Fibroblast of lung (primary cell): ENCODE results near the gene E2F6. TPM values are rescaled to one million over a fixed set of nuclear protein-coding genes. Genes with fewer than 3 reads are reported as not detected.

Experiments
- DNase-seq, 2 donors: peaks; one replicate each; pipeline versions ENCODE4 v3.0.0 to v3.0.0-alpha.2; 2010; ENCODE audit warnings: low read depth in 2 of 2
- H2AFZ ChIP-seq: 2 replicates; pipeline ENCODE4 v1.5.1; 2012; ENCODE audit warnings: low read length, control low read depth, inconsistent platforms
- H3K27ac ChIP-seq: 2 replicates; pipeline ENCODE4 v1.5.1; 2011; ENCODE audit warnings: low read length, control low read depth; ENCODE audit not compliant: insufficient read depth
- H3K27me3 ChIP-seq: 2 replicates; pipeline ENCODE4 v1.5.1; 2011; ENCODE audit warnings: mild to moderate bottlenecking, low read length; ENCODE audit not compliant: control insufficient read depth, insufficient read depth
- H3K36me3 ChIP-seq: 2 replicates; pipeline ENCODE4 v1.5.1; 2011; ENCODE audit warnings: low read length; ENCODE audit not compliant: control insufficient read depth, insufficient read depth
- H3K4me1 ChIP-seq: 2 replicates; pipeline ENCODE4 v1.5.1; 2011; ENCODE audit warnings: low read length; ENCODE audit not compliant: control insufficient read depth, insufficient read depth; ENCODE audit errors: extremely low read depth
- H3K4me2 ChIP-seq: 2 replicates; pipeline ENCODE4 v1.5.1; 2011; ENCODE audit warnings: low read length, control low read depth; ENCODE audit not compliant: insufficient read depth; ENCODE audit errors: extremely low read depth
- H3K4me3 ChIP-seq, 4 experiments: fragments of 200-600 bp in 1 of 4; sonication (generic) in 1 of 4; replicated peaks in 1 of 4; 2 replicates each; pipeline ENCODE4 v1.5.1; 2011 to 2016; ENCODE audit warnings: low read length in 4 of 4, low read depth in 3 of 4, mild to moderate bottlenecking in 3 of 4, control low read depth in 2 of 4, inconsistent platforms in 1 of 4, mixed read lengths in 1 of 4; ENCODE audit not compliant: insufficient read depth in 1 of 4; ENCODE audit errors: control extremely low read depth in 1 of 4
- H3K79me2 ChIP-seq: 2 replicates; pipeline ENCODE4 v1.5.1; 2012; ENCODE audit warnings: mild to moderate bottlenecking, low read length, inconsistent platforms; ENCODE audit not compliant: control insufficient read depth, insufficient read depth
- H3K9ac ChIP-seq: 2 replicates; pipeline ENCODE4 v1.5.1; 2011; ENCODE audit warnings: mild to moderate bottlenecking, low read length, control low read depth; ENCODE audit not compliant: insufficient read depth
- H3K9me3 ChIP-seq: 2 replicates; pipeline ENCODE4 v1.5.1; 2012; ENCODE audit warnings: low read depth, low read length; ENCODE audit not compliant: control insufficient read depth, insufficient read depth
- H4K20me1 ChIP-seq: 2 replicates; pipeline ENCODE4 v1.5.1; 2011; ENCODE audit warnings: low read length; ENCODE audit not compliant: control insufficient read depth, insufficient read depth; ENCODE audit errors: extremely low read depth
- EZH2 ChIP-seq: IDR thresholded peaks from 2 replicates; pipeline ENCODE4 v1.5.1; 2012; ENCODE audit warnings: low read length, control low read depth, mild to moderate bottlenecking; ENCODE audit errors: missing control alignments
- polyA plus RNA-seq, 2 donors: library from polyadenylated mRNA; depleted of rRNA in 1 of 2; stranded (reverse) in 1 of 2; unstranded in 1 of 2; fragments of >200 nt; gene quantifications; 2 replicates each; pipeline ENCODE4 v1.2.1, GENCODE V29; 2011 to 2012; ENCODE audit warnings: missing spikeins in 1 of 2
- total RNA-seq: library from RNA; depleted of rRNA; stranded (reverse); fragments of >200 nt; gene quantifications from 2 replicates; pipeline ENCODE4 v1.2.1, GENCODE V29; 2014
- TF ChIP-seq, protein P1 (sequence below), 2 donors: IDR thresholded peaks in 1 of 2; conservative IDR thresholded peaks in 1 of 2; 1 replicate in 1 of 2; 2 replicates in 1 of 2; pipeline ENCODE4 v1.5.1; 2011 to 2012; ENCODE audit warnings: low read length in 2 of 2, control low read depth in 1 of 2, inconsistent platforms in 1 of 2, low read depth in 1 of 2, mild to moderate bottlenecking in 1 of 2

E2F6 gene
- total and polyA plus RNA-seq, 2 donors (not counting 1 experiment from before 2014, with no cell fraction given) = 10.2 to 13.0 TPM

DNA sequence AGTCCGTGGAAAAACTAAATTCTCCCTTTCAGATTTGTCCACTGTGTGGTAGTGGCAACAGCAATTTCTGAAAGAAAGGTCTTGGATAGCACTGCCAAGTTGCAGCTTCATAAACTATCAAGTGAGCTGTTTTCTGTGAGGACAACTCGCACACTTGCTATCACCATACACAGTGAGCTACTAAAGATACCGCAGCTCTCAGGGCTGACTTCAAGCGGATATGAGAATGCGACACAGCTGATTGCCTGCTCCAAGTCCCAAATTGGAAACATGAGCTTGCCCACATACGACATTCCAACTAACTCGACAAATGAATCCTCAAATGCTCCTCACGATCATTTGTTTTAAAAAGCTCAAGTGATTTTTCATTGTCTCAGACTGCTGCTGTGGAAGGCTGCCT lies 46.2 kb downstream of the E2F6 start:
- Histone ChIP-seq H4K20me1 (no peaks in the 10 kb centered on the region), H2AFZ (peak overlapping the region; percentile 60), H3K9me3 (no peaks in the 10 kb centered on the region), H3K27me3 (no peaks in the 10 kb centered on the region), H3K4me2 (no peak overlapping the region), H3K79me2 (no peaks in the 10 kb centered on the region), H3K9ac (no peak overlapping the region), H3K4me1 (no peaks in the 10 kb centered on the region), H3K36me3 (no peaks in the 10 kb centered on the region), H3K27ac (no peak overlapping the region), H3K4me3 (no peak overlapping the region)
- no peak for TF ChIP-seq EZH2
- TF ChIP-seq, protein P1, sequence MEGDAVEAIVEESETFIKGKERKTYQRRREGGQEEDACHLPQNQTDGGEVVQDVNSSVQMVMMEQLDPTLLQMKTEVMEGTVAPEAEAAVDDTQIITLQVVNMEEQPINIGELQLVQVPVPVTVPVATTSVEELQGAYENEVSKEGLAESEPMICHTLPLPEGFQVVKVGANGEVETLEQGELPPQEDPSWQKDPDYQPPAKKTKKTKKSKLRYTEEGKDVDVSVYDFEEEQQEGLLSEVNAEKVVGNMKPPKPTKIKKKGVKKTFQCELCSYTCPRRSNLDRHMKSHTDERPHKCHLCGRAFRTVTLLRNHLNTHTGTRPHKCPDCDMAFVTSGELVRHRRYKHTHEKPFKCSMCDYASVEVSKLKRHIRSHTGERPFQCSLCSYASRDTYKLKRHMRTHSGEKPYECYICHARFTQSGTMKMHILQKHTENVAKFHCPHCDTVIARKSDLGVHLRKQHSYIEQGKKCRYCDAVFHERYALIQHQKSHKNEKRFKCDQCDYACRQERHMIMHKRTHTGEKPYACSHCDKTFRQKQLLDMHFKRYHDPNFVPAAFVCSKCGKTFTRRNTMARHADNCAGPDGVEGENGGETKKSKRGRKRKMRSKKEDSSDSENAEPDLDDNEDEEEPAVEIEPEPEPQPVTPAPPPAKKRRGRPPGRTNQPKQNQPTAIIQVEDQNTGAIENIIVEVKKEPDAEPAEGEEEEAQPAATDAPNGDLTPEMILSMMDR (conservative IDR thresholded peaks at IDR 0.05 in 1 of 2, IDR thresholded peaks at IDR 0.05 in 1 of 2; ENCODE audit: low read depth in 1 of 2, low read length in 2 of 2) = no peak
- DNase-seq = no peak

DNA sequence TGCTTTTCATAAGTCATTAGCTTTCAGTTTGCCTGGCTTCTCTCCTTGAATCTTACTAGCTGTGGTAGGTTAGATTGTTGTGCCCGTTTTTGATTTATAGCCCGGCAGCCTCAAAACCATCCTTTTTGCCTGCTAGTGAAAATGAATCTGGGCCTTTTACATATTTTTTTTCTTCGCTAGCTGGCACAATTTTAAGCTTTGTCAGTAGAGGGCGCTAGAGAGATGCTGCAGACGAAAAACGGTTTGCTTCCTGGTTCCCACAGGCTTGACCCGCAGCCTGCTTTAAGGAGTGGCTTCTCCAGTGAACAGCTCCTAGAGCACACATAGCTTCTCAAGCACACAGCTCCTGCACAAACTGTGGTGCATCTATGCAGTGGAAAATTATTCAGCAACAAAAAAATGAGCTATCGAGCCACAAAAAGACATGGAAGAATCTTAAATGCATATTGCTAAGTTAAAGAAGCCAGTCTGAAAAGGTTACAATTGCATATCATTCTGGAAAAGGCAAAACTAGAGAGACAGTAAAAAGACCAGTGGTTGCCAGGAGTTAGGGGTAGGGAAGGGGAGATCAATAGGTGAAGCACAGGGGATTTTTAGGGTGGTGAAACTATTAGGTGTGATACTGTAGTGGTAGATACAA lies 47.9 kb downstream of the E2F6 start:
- no peaks in the 10 kb centered on the region for H3K9me3 ChIP-seq
- no peaks in the 10 kb centered on the region for H3K4me1 ChIP-seq
- H3K4me2 ChIP-seq = no peak overlapping the region
- H3K4me3 ChIP-seq = no peak overlapping the region
- no peak for TF ChIP-seq EZH2
- TF ChIP-seq, protein P1 (conservative IDR thresholded peaks at IDR 0.05 in 1 of 2, IDR thresholded peaks at IDR 0.05 in 1 of 2; ENCODE audit: low read depth in 1 of 2, low read length in 2 of 2) = peak; percentile 25 to 37
- H4K20me1 ChIP-seq = no peaks in the 10 kb centered on the region
- no peak overlapping the region for H3K9ac ChIP-seq
- no peak overlapping the region for H3K27ac ChIP-seq
- no peak overlapping the region for H2AFZ ChIP-seq
- H3K36me3 ChIP-seq = no peaks in the 10 kb centered on the region
- no peaks in the 10 kb centered on the region for H3K27me3 ChIP-seq
- no peaks in the 10 kb centered on the region for H3K79me2 ChIP-seq
- peak in 1 of 2 donors; percentile 17 for DNase-seq

- no peak overlapping the region for H3K27ac ChIP-seq
- H3K4me3 ChIP-seq = no peak overlapping the region
- no peaks in the 10 kb centered on the region for H3K36me3 ChIP-seq
- H3K4me2 ChIP-seq = no peak overlapping the region
- H3K9me3 ChIP-seq = no peaks in the 10 kb centered on the region
- no peaks in the 10 kb centered on the region for H3K4me1 ChIP-seq
- H3K27me3 ChIP-seq = no peaks in the 10 kb centered on the region
- H2AFZ ChIP-seq = no peak overlapping the region
- no peak overlapping the region for H3K9ac ChIP-seq
- TF ChIP-seq, protein P1 (conservative IDR thresholded peaks at IDR 0.05 in 1 of 2, IDR thresholded peaks at IDR 0.05 in 1 of 2; ENCODE audit: low read depth in 1 of 2, low read length in 2 of 2) = no peak
- no peak for TF ChIP-seq EZH2
- H4K20me1 ChIP-seq = no peaks in the 10 kb centered on the region
- DNase-seq = no peak
- no peaks in the 10 kb centered on the region for H3K79me2 ChIP-seq
Measured at GRCh38 chr2:11416931-11417330, 49.0 kb downstream of the E2F6 start.
